Activated CD4-positive, alpha-beta T cell treated with anti-CD3 and anti-CD28 coated beads for 36 hours (primary cell): ENCODE results near the gene OXNAD1. TPM values are rescaled to one million over a fixed set of nuclear protein-coding genes. Genes with fewer than 3 reads are reported as not detected.

Experiments
- ATAC-seq: fragments of 200-7000 bp; cut with Tn5 transposase; one replicate; pipeline ENCODE4 v1.10.0; 2021; ENCODE audit warnings: mild to moderate bottlenecking, moderate library complexity
- CTCF ChIA-PET: fragments of 350-600 bp; sonication (Branson Sonifier 250); formaldehyde crosslinking; loops from one replicate; lab custom pipeline; 2021; ENCODE audit warnings: antibody characterized with exemption; lab: Charles Lee
- POLR2A ChIA-PET: fragments of 350-600 bp; sonication (Branson Sonifier 250); formaldehyde crosslinking; loops from one replicate; lab custom pipeline; 2021; ENCODE audit warnings: antibody characterized with exemption, inconsistent platforms; lab: Charles Lee
- DNase-seq: peaks from one replicate; pipeline ENCODE4 v3.0.0-alpha.2; 2020
- H3K27ac Mint-ChIP-seq: one replicate; pipeline ENCODE4 v1.8.0; 2021; ENCODE audit warnings: mixed read lengths
- H3K27me3 Mint-ChIP-seq: one replicate; pipeline ENCODE4 v1.8.0; 2021; ENCODE audit warnings: mixed read lengths
- H3K36me3 Mint-ChIP-seq: one replicate; pipeline ENCODE4 v1.8.0; 2021; ENCODE audit warnings: low read depth, mixed read lengths
- H3K4me1 Mint-ChIP-seq: one replicate; pipeline ENCODE4 v1.8.0; 2021; ENCODE audit warnings: mixed read lengths
- H3K4me3 Mint-ChIP-seq: one replicate; pipeline ENCODE4 v1.8.0; 2021; ENCODE audit warnings: mild to moderate bottlenecking, moderate library complexity, mixed read lengths
- H3K9me3 Mint-ChIP-seq: one replicate; pipeline ENCODE4 v1.8.0; 2021; ENCODE audit warnings: low read depth, mixed read lengths
- intact Hi-C, 2 experiments: fragments of 100-400 bp; cut with DNase I in 1 of 2; cut with micrococcal nuclease in 1 of 2; formaldehyde crosslinking; loops; one replicate each; pipeline versions ENCODE4 v1.14.2 to v1.15.1; 2022 to 2024; cut with DNase I, micrococcal nuclease
- total RNA-seq, 2 experiments: library from RNA; stranded (reverse); gene quantifications; one replicate each; pipeline ENCODE4 v1.2.3, GENCODE V29; 2021

Gene OXNAD1
- total RNA-seq, 2 experiments from 2014 or later: 27.7 to 34.6 TPM

- ATAC-seq: no peak
- intact Hi-C loops: no loop called here
- H3K4me1 Mint-ChIP-seq: peaks cover 11% of the 10 kb centered on the region
- ChIA-PET CTCF (interaction anchor here (0.6 to 11.5 kb wide), 2 partner anchors 9 to 272 kb away, joined by 4 to 86 read pairs; no protein-coding TSS in a partner anchor), POLR2A (no interaction called here)
- H3K27ac Mint-ChIP-seq: no peak overlapping the region
- H3K27me3 Mint-ChIP-seq: no peaks in the 10 kb centered on the region
- peaks cover 40% of the 10 kb centered on the region for H3K36me3 Mint-ChIP-seq
- no peaks in the 10 kb centered on the region for H3K9me3 Mint-ChIP-seq
- H3K4me3 Mint-ChIP-seq: no peak overlapping the region
- DNase-seq: no peak
These were observed 14.2 kb downstream of the OXNAD1 start for GRCh38 chr3:16279010-16279801.

- DNase-seq (no peak), ATAC-seq (no peak)
- Mint-ChIP-seq H3K27me3 (no peaks in the 10 kb centered on the region), H3K4me3 (no peak overlapping the region), H3K9me3 (no peaks in the 10 kb centered on the region), H3K27ac (no peak overlapping the region), H3K4me1 (peaks cover 26% of the 10 kb centered on the region), H3K36me3 (peaks cover 44% of the 10 kb centered on the region)
- intact Hi-C loops: no loop called here
- POLR2A ChIA-PET: no interaction called here
- CTCF ChIA-PET: interaction anchor here (0.9 to 11.5 kb wide), 2 partner anchors 11 to 16 kb away, joined by 3 to 86 read pairs; partner anchors contain the start of genes DPH3 and OXNAD1
These were observed 15.7 kb downstream of the OXNAD1 start for GRCh38 chr3:16280671-16281070.

GRCh38 chr3:16284633-16285032 is 19.6 kb downstream of the OXNAD1 start:
- no peaks in the 10 kb centered on the region for H3K9me3 Mint-ChIP-seq
- H3K36me3 Mint-ChIP-seq: peaks cover 63% of the 10 kb centered on the region
- ATAC-seq (no peak), DNase-seq (no peak)
- H3K4me3 Mint-ChIP-seq: no peak overlapping the region
- intact Hi-C loops: loop anchor here in 1 of 2 experiments (5.0 kb wide), 1 partner anchor 228 kb away; the partner anchor contains the start of gene RFTN1
- peaks cover 64% of the 10 kb centered on the region for H3K4me1 Mint-ChIP-seq
- peak overlapping the region; percentile 94 for H3K27ac Mint-ChIP-seq
- ChIA-PET POLR2A (no interaction called here), CTCF (interaction anchor here (0.6 to 11.5 kb wide), 6 partner anchors 15 to 507 kb away, joined by 3 to 86 read pairs (median 20); partner anchors contain the start of genes DPH3 and OXNAD1)
- H3K27me3 Mint-ChIP-seq: no peaks in the 10 kb centered on the region

GRCh38 chr3:16286161-16286560 is 21.1 kb downstream of the OXNAD1 start:
- ATAC-seq (peak; percentile 86), DNase-seq (peak; percentile 78)
- Mint-ChIP-seq H3K36me3 (peaks cover 67% of the 10 kb centered on the region), H3K27me3 (no peaks in the 10 kb centered on the region), H3K4me1 (peaks cover 80% of the 10 kb centered on the region), H3K4me3 (peak overlapping the region; percentile 79), H3K9me3 (no peaks in the 10 kb centered on the region), H3K27ac (peak overlapping the region; percentile 94)
- intact Hi-C loops: loop anchor here (1.0 to 5.0 kb wide), 5 partner anchors 21 to 227 kb away; partner anchors contain the start of genes OXNAD1 (in 2 of the 2), RFTN1 (in 2 of the 2) and DPH3 (in 1 of the 2)
- CTCF ChIA-PET: interaction anchor here (0.7 to 11.5 kb wide), 14 partner anchors 8 to 314 kb away, joined by 3 to 86 read pairs (median 6); partner anchors contain the start of genes DPH3 and OXNAD1
- POLR2A ChIA-PET: interaction anchor here (0.7 to 1.5 kb wide), 4 partner anchors 9 to 93 kb away, joined by 3 to 7 read pairs (median 4); partner anchors contain the start of genes DPH3 and OXNAD1

- Mint-ChIP-seq H3K4me1 (peaks cover 86% of the 10 kb centered on the region), H3K27me3 (no peaks in the 10 kb centered on the region), H3K4me3 (peak overlapping the region; percentile 79), H3K36me3 (peaks cover 70% of the 10 kb centered on the region), H3K27ac (peak overlapping the region; percentile 94), H3K9me3 (no peaks in the 10 kb centered on the region)
- ChIA-PET POLR2A (interaction anchor here (1.3 to 1.5 kb wide), 3 partner anchors 8 to 92 kb away, joined by 4 to 7 read pairs (median 5); partner anchors contain the start of genes DPH3 and OXNAD1), CTCF (interaction anchor here (0.6 to 11.5 kb wide), 15 partner anchors 8 to 313 kb away, joined by 3 to 86 read pairs (median 5); partner anchors contain the start of genes DPH3 and OXNAD1)
- ATAC-seq: peak; percentile 8
- intact Hi-C loops: loop anchor here (1.0 to 5.0 kb wide), 5 partner anchors 22 to 226 kb away; partner anchors contain the start of genes OXNAD1 (in 2 of the 2), RFTN1 (in 2 of the 2) and DPH3 (in 1 of the 2)
- DNase-seq: no peak
These were observed 21.9 kb downstream of the OXNAD1 start for GRCh38 chr3:16286751-16287543.

- CTCF ChIA-PET: interaction anchor here (0.6 to 9.8 kb wide), 15 partner anchors 10 to 1347 kb away, joined by 3 to 262 read pairs (median 4); partner anchors contain the start of genes DPH3 and OXNAD1
- intact Hi-C loops: loop anchor here in 1 of 2 experiments (5.0 kb wide), 1 partner anchor 224 kb away; the partner anchor contains the start of gene RFTN1
- peaks cover 68% of the 10 kb centered on the region for H3K36me3 Mint-ChIP-seq
- ATAC-seq (no peak), DNase-seq (no peak)
- peaks cover 94% of the 10 kb centered on the region for H3K4me1 Mint-ChIP-seq
- peak overlapping the region; percentile 94 for H3K27ac Mint-ChIP-seq
- peaks cover 5% of the 10 kb centered on the region for H3K9me3 Mint-ChIP-seq
- H3K4me3 Mint-ChIP-seq: peak overlapping the region; percentile 79
- H3K27me3 Mint-ChIP-seq: no peaks in the 10 kb centered on the region
- POLR2A ChIA-PET: interaction anchor here (1.1 to 1.2 kb wide), 2 partner anchors 31 to 223 kb away, joined by 3 read pairs; no protein-coding TSS in a partner anchor
These were observed 23.7 kb downstream of the OXNAD1 start for GRCh38 chr3:16288664-16289063.

GRCh38 chr3:16289144-16289889 is 24.3 kb downstream of the OXNAD1 start:
- Mint-ChIP-seq H3K36me3 (peaks cover 70% of the 10 kb centered on the region), H3K9me3 (peaks cover 5% of the 10 kb centered on the region), H3K4me3 (peak overlapping the region; percentile 79), H3K27ac (peak overlapping the region; percentile 94), H3K4me1 (peaks cover 95% of the 10 kb centered on the region), H3K27me3 (no peaks in the 10 kb centered on the region)
- ChIA-PET POLR2A (interaction anchor here (1.2 kb wide), 1 partner anchor 30 kb away, joined by 3 read pairs; no protein-coding TSS in a partner anchor), CTCF (interaction anchor here (0.7 to 9.8 kb wide), 15 partner anchors 9 to 1346 kb away, joined by 3 to 262 read pairs (median 4); partner anchors contain the start of genes DPH3 and OXNAD1)
- intact Hi-C loops: loop anchor here in 1 of 2 experiments (5.0 kb wide), 1 partner anchor 223 kb away; the partner anchor contains the start of gene RFTN1
- DNase-seq (no peak), ATAC-seq (peak; percentile 10)

- peak overlapping the region; percentile 94 for H3K27ac Mint-ChIP-seq
- peak overlapping the region; percentile 79 for H3K4me3 Mint-ChIP-seq
- peaks cover 5% of the 10 kb centered on the region for H3K9me3 Mint-ChIP-seq
- POLR2A ChIA-PET: interaction anchor here (0.6 to 1.5 kb wide), 4 partner anchors 22 to 186 kb away, joined by 3 to 5 read pairs (median 4); no protein-coding TSS in a partner anchor
- no peaks in the 10 kb centered on the region for H3K27me3 Mint-ChIP-seq
- intact Hi-C loops: loop anchor here (1.0 to 10.0 kb wide), 12 partner anchors 15 to 943 kb away; no protein-coding TSS in a partner anchor
- H3K36me3 Mint-ChIP-seq: peaks cover 68% of the 10 kb centered on the region
- no peak for ATAC-seq
- CTCF ChIA-PET: interaction anchor here (0.5 to 9.8 kb wide), 31 partner anchors 11 to 308 kb away, joined by 3 to 262 read pairs (median 5); partner anchors contain the start of genes DPH3 and OXNAD1
- peaks cover 94% of the 10 kb centered on the region for H3K4me1 Mint-ChIP-seq
- peak; percentile 79 for DNase-seq
These were observed 25.2 kb downstream of the OXNAD1 start for GRCh38 chr3:16290007-16290826.

GRCh38 chr3:16290827-16291196 is 25.8 kb downstream of the OXNAD1 start:
- DNase-seq: no peak
- Mint-ChIP-seq H3K9me3 (peaks cover 5% of the 10 kb centered on the region), H3K4me1 (peaks cover 94% of the 10 kb centered on the region), H3K27ac (peak overlapping the region; percentile 94), H3K27me3 (no peaks in the 10 kb centered on the region), H3K4me3 (peak overlapping the region; percentile 79), H3K36me3 (peaks cover 74% of the 10 kb centered on the region)
- ChIA-PET POLR2A (interaction anchor here (0.6 to 1.5 kb wide), 3 partner anchors 22 to 185 kb away, joined by 3 to 5 read pairs (median 5); no protein-coding TSS in a partner anchor), CTCF (interaction anchor here (0.5 to 9.8 kb wide), 30 partner anchors 10 to 307 kb away, joined by 3 to 262 read pairs (median 5); partner anchors contain the start of genes DPH3 and OXNAD1)
- intact Hi-C loops: loop anchor here (1.0 to 10.0 kb wide), 15 partner anchors 9 to 942 kb away; no protein-coding TSS in a partner anchor
- ATAC-seq: peak; percentile 29
